ENCODE results near the gene CD6. TPM values are rescaled to one million over a fixed set of nuclear protein-coding genes. Genes with fewer than 3 reads are reported as not detected.

The CD6 gene
- total RNA-seq, 4 donors from 2014 or later: 0.26 to 2.0 (median 0.91) TPM; not detected in 1

GRCh38 chr11:60947700-60948099, 23.8 kb upstream of the CD6 start:
- intact Hi-C loops (cut with DNase I; ENCODE audit: low total_unique reads): no loop called here
- TF ChIP-seq CTCF (IDR thresholded peaks at IDR 0.05): no peak
- Histone ChIP-seq H3K4me1 (peaks cover 0 to 9% of the 10 kb centered on the region in 2 donors), H3K9me3 (no peaks in the 10 kb centered on the region), H3K27me3 (no peaks in the 10 kb centered on the region), H3K27ac (no peak overlapping the region), H3K36me3 (no peaks in the 10 kb centered on the region), H3K4me3 (no peak overlapping the region)
- no peak for DNase-seq

- H3K27me3 ChIP-seq: no peaks in the 10 kb centered on the region
- no peaks in the 10 kb centered on the region for H3K9me3 ChIP-seq
- intact Hi-C loops (cut with DNase I; ENCODE audit: low total_unique reads): no loop called here
- DNase-seq: no peak
- H3K4me1 ChIP-seq: peaks cover 0 to 9% of the 10 kb centered on the region in 2 donors
- H3K27ac ChIP-seq: no peak overlapping the region
- TF ChIP-seq CTCF (IDR thresholded peaks at IDR 0.05): no peak
- TF ChIP-seq POLR2A (IDR thresholded peaks at IDR 0.05): no peak
- no peak overlapping the region for H3K4me3 ChIP-seq
- no peaks in the 10 kb centered on the region for H3K36me3 ChIP-seq
Observed at GRCh38 chr11:60948250-60948649, 23.2 kb upstream of the CD6 start.

- no peak for DNase-seq
- no peak for TF ChIP-seq CTCF (IDR thresholded peaks at IDR 0.05)
- no peak for TF ChIP-seq POLR2A (IDR thresholded peaks at IDR 0.05)
- Histone ChIP-seq H3K4me1 (peaks cover 0 to 9% of the 10 kb centered on the region in 2 donors), H3K4me3 (no peak overlapping the region), H3K27ac (no peak overlapping the region), H3K36me3 (no peaks in the 10 kb centered on the region), H3K27me3 (no peaks in the 10 kb centered on the region), H3K9me3 (no peaks in the 10 kb centered on the region)
- intact Hi-C loops (cut with DNase I; ENCODE audit: low total_unique reads): no loop called here
Observed at GRCh38 chr11:60950024-60950423, 21.5 kb upstream of the CD6 start.

- peak overlapping the region; percentile 55 to 63 for H3K4me3 ChIP-seq
- peak in 1 of 2 donors; percentile 51 for DNase-seq
- no peaks in the 10 kb centered on the region for H3K9me3 ChIP-seq
- H3K27me3 ChIP-seq: no peaks in the 10 kb centered on the region
- no peaks in the 10 kb centered on the region for H3K36me3 ChIP-seq
- H3K4me1 ChIP-seq: peaks cover 0 to 9% of the 10 kb centered on the region in 2 donors
- intact Hi-C loops (cut with DNase I; ENCODE audit: low total_unique reads): no loop called here
- TF ChIP-seq POLR2A (IDR thresholded peaks at IDR 0.05) (no peak), CTCF (IDR thresholded peaks at IDR 0.05) (no peak)
- H3K27ac ChIP-seq: peak overlapping the region; percentile 94 to 96
Observed at GRCh38 chr11:60950933-60951605, 20.4 kb upstream of the CD6 start.

- peak overlapping the region; percentile 55 to 63 for H3K4me3 ChIP-seq
- H3K4me1 ChIP-seq: peaks cover 0 to 9% of the 10 kb centered on the region in 2 donors
- intact Hi-C loops (cut with DNase I; ENCODE audit: low total_unique reads): no loop called here
- no peaks in the 10 kb centered on the region for H3K36me3 ChIP-seq
- no peak for TF ChIP-seq POLR2A (IDR thresholded peaks at IDR 0.05)
- no peaks in the 10 kb centered on the region for H3K27me3 ChIP-seq
- peak overlapping the region; percentile 94 to 96 for H3K27ac ChIP-seq
- peak; percentile 34 to 38 for DNase-seq
- no peaks in the 10 kb centered on the region for H3K9me3 ChIP-seq
Observed at GRCh38 chr11:60951606-60951903, 19.9 kb upstream of the CD6 start.
